Upper lobe of left lung (tissue), 6 donors: Measurements from ENCODE around the gene NOTCH4. TPM values are rescaled to one million over a fixed set of nuclear protein-coding genes. Genes with fewer than 3 reads are reported as not detected.
"Not testable (repeated sequence)": the region's sequence is repeated elsewhere in the genome, so short reads cannot be mapped to it uniquely, and the experiment has no call there.

Source experiments
- ATAC-seq, 2 donors: fragments of 200-7000 bp; cut with Tn5 transposase; one replicate each; pipeline ENCODE4 v1.9.1; 2022; ENCODE audit warnings: mild to moderate bottlenecking in 2 of 2, moderate library complexity in 2 of 2; ENCODE audit not compliant: low FRiP score in 2 of 2
- DNase-seq, 2 donors: peaks; one replicate each; pipeline ENCODE4 v3.0.0-alpha.2; 2019 to 2020
- H3K27ac ChIP-seq, 4 donors: fragments of 200-600 bp; sonication (generic); one replicate each; pipeline ENCODE4 v1.5.1; 2016 to 2019
- H3K27me3 ChIP-seq, 4 donors: fragments of 200-600 bp; sonication (generic); one replicate each; pipeline ENCODE4 v1.5.1; 2017 to 2019
- H3K36me3 ChIP-seq, 4 donors: fragments of 200-600 bp; sonication (generic); one replicate each; pipeline ENCODE4 v1.5.1; 2016 to 2019
- H3K4me1 ChIP-seq, 4 donors: fragments of 200-600 bp; sonication (generic); one replicate each; pipeline ENCODE4 v1.5.1; 2018 to 2019
- H3K4me3 ChIP-seq, 4 donors: fragments of 200-600 bp; sonication (generic); one replicate each; pipeline ENCODE4 v1.5.1; 2017 to 2019; ENCODE audit warnings: mild to moderate bottlenecking in 2 of 4, moderate library complexity in 1 of 4
- H3K9me3 ChIP-seq, 4 donors: fragments of 200-600 bp; sonication (generic); one replicate each; pipeline ENCODE4 v1.5.1; 2018 to 2019
- CTCF ChIP-seq, 6 experiments: fragments of 450-650 bp in 4 of 6; fragments of 200-600 bp in 2 of 6; sonication (generic) in 2 of 6; IDR thresholded peaks; one replicate each; pipeline ENCODE4 v1.5.1; 2016 to 2019; ENCODE audit warnings: antibody characterized with exemption in 6 of 6
- EP300 ChIP-seq, 4 donors: sonication (generic); formaldehyde crosslinking; IDR thresholded peaks; one replicate each; pipeline ENCODE4 v1.5.1; 2017; ENCODE audit warnings: antibody characterized with exemption in 4 of 4, control low read depth in 2 of 4
- POLR2A ChIP-seq, 4 donors: fragments of 450-650 bp; IDR thresholded peaks; one replicate each; pipeline ENCODE4 v1.5.1; 2016 to 2017; ENCODE audit warnings: antibody characterized with exemption in 4 of 4, mild to moderate bottlenecking in 2 of 4
- POLR2AphosphoS5 ChIP-seq, 2 donors: sonication (generic); formaldehyde crosslinking; IDR thresholded peaks; one replicate each; pipeline ENCODE4 v1.5.1; 2017; ENCODE audit warnings: antibody characterized with exemption in 2 of 2
- WGBS, 2 donors: methylation state at CpG; one replicate each; pipeline ENCODE4 v1.1.5; 2017 to 2018; 5-methylcytosine and 5-hydroxymethylcytosine counted together
- total RNA-seq, 6 donors: library from RNA; depleted of rRNA in 4 of 6; stranded (reverse); fragments of >200 nt in 4 of 6; gene quantifications; one replicate each; pipeline versions ENCODE4 v1.1.0 to v1.2.1, GENCODE V29; 2016 to 2021
- donor health status: DM: no; HTN: no; CAD: no; lungs with moderate emphysema.
- donor health status: DM: no; HTN: yes; CAD: no; lungs with severe emphysema.

The NOTCH4 gene
- 100 to 1,000 TPM in 2 of 6 donors, 10 to 100 TPM in 4; 27.0 to 139 (median 65.1) TPM for total RNA-seq

DNA sequence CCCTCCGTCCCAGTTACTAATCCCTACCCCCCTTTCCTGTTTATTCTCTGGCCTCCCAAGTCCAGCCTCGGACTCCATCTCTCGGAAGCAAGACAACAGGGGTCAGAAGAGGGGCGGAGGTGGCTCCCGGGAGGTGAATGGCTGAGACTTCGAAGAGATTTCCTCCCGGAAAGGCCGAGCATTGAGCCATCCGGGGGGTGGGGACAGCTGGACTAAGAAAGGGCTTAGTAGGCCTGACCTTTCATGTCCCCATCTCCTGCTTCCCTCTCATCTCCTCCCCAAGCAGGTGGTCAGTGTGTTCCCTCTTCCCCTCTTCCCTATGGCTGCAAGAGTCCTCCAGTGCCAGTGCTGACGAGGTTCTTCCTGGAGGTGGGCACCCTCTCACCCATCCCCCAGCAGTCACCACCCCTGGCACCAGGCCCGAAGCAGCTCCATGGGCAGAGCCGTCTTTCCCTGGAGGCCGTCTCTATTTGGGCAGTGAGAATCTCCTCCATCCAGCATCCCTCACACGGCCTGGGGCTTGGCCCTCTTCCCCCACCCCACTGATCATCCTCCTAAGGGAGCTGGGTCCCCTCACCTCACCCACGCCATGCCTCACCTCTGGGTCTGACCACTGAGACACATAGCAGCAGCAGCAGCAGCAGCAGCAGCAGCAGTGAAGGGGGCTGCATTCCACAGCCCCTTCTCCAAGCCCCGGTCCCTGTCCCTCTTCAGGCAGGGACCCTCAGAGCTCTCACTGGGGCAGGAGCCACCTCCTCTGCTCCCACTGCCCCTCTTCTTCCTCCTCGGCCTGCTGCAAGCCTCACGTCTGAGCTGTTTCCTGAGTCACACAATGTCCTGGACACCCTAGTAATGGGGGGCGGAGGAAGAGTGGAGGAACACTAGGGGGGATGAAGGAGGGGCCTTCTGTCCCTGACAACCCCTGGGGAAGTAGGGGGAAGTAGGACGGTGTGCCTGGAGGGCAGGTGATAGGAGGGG, at the start of gene NOTCH4:
NOTCH4 (minus strand) TSS at position 810 of the 978 bp plus-strand sequence; CDS start at position 671, 139 bp downstream.
- 39 to 41% methylated on average over 20 of the region's 20 CpGs for WGBS, 2 donors
- Histone ChIP-seq H3K9me3 (no peaks in the 10 kb centered on the region), H3K4me1 (peaks cover 5 to 13% (median 8%) of the 10 kb centered on the region in 4 donors), H3K4me3 (peak within 1 kb of the TSS; percentile 22 to 45 (median 36)), H3K27ac (peak within 1 kb of the TSS; percentile 64 to 87 (median 82)), H3K27me3 (no peaks in the 10 kb centered on the region), H3K36me3 (peaks cover 0 to 28% (median 5%) of the 10 kb centered on the region in 4 donors)
- ATAC-seq (peak in 1 of 2 donors; percentile 20), DNase-seq (peak in 1 of 2 donors; percentile 27)
- TF ChIP-seq EP300 (IDR thresholded peaks at IDR 0.05) (peak in 1 of 4 donors; percentile 38), POLR2AphosphoS5 (IDR thresholded peaks at IDR 0.05) (peak; percentile 50 to 86), POLR2A (IDR thresholded peaks at IDR 0.05) (peak in 1 of 4 donors; percentile 59), CTCF (IDR thresholded peaks at IDR 0.05) (no peak)

- H3K27me3 ChIP-seq = no peaks in the 10 kb centered on the region
- no peak overlapping the region for H3K27ac ChIP-seq
- H3K9me3 ChIP-seq = peaks cover 0 to 4% (median 0%) of the 10 kb centered on the region in 4 donors
- DNase-seq (no peak), ATAC-seq (no peak)
- TF ChIP-seq EP300 (IDR thresholded peaks at IDR 0.05) (no peak), CTCF (IDR thresholded peaks at IDR 0.05) (no peak)
- WGBS, 2 donors = 74% methylated on average over 1 of the region's 1 CpG
- no peak overlapping the region for H3K4me3 ChIP-seq
- H3K36me3 ChIP-seq = no peaks in the 10 kb centered on the region
- no peaks in the 10 kb centered on the region for H3K4me1 ChIP-seq
Measured at GRCh38 chr6:32271429-32271828, 47.6 kb upstream of the NOTCH4 start.

DNA sequence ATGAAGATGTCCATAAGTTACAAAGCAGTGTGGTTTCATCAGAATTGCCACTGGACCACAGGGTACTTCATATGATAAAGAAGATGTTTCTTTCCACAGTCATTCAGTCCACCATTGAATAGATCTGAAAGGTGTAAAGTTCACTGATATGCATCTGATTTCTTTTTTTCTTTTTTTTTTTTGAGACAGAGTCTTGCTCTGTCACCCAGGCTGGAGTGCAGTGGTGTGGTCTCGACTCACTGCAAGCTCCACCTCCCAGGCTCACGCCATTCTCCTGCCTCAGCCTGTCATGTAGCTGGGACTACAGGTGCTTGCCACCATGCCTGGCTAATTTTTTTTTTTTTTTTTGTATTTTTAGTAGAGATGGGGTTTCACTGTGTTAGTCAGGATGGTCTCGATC, 44.6 kb upstream of the NOTCH4 start:
- not testable (repeated sequence) for DNase-seq, ATAC-seq, H3K36me3 ChIP-seq, H3K4me3 ChIP-seq, H3K9me3 ChIP-seq, H3K4me1 ChIP-seq, H3K27ac ChIP-seq, H3K27me3 ChIP-seq
- 85 to 92% methylated on average over 3 of the region's 3 CpGs for WGBS, 2 donors

DNA sequence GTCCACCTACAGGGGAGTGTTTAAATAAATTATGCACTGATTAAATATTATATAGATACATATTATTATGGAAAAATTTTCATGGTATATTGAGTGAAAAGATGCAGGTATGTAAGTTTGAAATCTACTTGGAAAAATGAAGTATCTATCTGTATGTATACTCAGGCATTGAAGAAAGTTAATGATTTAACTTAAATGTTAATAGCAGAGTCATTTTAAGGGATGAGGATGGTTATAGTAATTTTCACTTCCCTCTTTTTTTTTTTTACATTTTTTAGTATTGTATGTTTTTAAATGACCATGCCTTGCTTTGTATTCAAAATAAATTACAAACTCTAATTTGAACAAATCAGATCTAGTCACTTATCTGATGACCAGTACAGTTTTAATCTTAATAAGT, 43.2 kb upstream of the NOTCH4 start:
- no peak overlapping the region for H3K27ac ChIP-seq
- no peak for DNase-seq
- no peaks in the 10 kb centered on the region for H3K36me3 ChIP-seq
- TF ChIP-seq POLR2AphosphoS5 (IDR thresholded peaks at IDR 0.05) (no peak), EP300 (IDR thresholded peaks at IDR 0.05) (no peak), CTCF (IDR thresholded peaks at IDR 0.05) (no peak), POLR2A (IDR thresholded peaks at IDR 0.05) (no peak)
- no peaks in the 10 kb centered on the region for H3K9me3 ChIP-seq
- H3K27me3 ChIP-seq = no peaks in the 10 kb centered on the region
- no peak overlapping the region for H3K4me3 ChIP-seq
- H3K4me1 ChIP-seq = no peaks in the 10 kb centered on the region
- no peak for ATAC-seq

GRCh38 chr6:32257262-32257661, 33.4 kb upstream of the NOTCH4 start:
- not testable (repeated sequence) for DNase-seq, H3K4me3 ChIP-seq, H3K36me3 ChIP-seq, ATAC-seq, H3K27me3 ChIP-seq, H3K27ac ChIP-seq, H3K9me3 ChIP-seq
- H3K4me1 ChIP-seq = peaks cover 5 to 18% (median 13%) of the 10 kb centered on the region in 4 donors
- WGBS, 2 donors = 96 to 98% methylated on average over 4 of the region's 4 CpGs
